ENCODE results near the gene ADCY3. TPM values are rescaled to one million over a fixed set of nuclear protein-coding genes. Genes with fewer than 3 reads are reported as not detected.

Gene ADCY3
- polyA plus RNA-seq, 1 donor from 2014 or later, result 28.8 TPM

- H3K79me2 ChIP-seq (replicated peaks; ENCODE audit: insufficient read depth, low read length), result no peaks in the 10 kb centered on the region
- no peaks in the 10 kb centered on the region for H4K20me1 ChIP-seq (ENCODE audit: insufficient read depth)
- TF ChIP-seq POLR2AphosphoS5 (IDR thresholded peaks at IDR 0.05), result no peak
- no peak for TF ChIP-seq EZH2 (IDR thresholded peaks at IDR 0.05; ENCODE audit: borderline replicate concordance, insufficient read depth, low read length, poor library complexity, severe bottlenecking)
- TF ChIP-seq MXI1 (conservative IDR thresholded peaks at IDR 0.05; ENCODE audit: poor library complexity, severe bottlenecking), result no peak
- TF ChIP-seq RAD21 (conservative IDR thresholded peaks at IDR 0.05), result no peak
- no peak for TF ChIP-seq TAF1 (IDR thresholded peaks at IDR 0.05; ENCODE audit: low read depth)
- no peak for TF ChIP-seq REST (IDR thresholded peaks at IDR 0.05; ENCODE audit: borderline replicate concordance)
- no peak for TF ChIP-seq CTCF (IDR thresholded peaks at IDR 0.05; ENCODE audit: poor library complexity, severe bottlenecking)
- no peak for TF ChIP-seq SMC3 (conservative IDR thresholded peaks at IDR 0.05; ENCODE audit: poor library complexity)
- no peak for TF ChIP-seq EP300 (conservative IDR thresholded peaks at IDR 0.05; ENCODE audit: poor library complexity, severe bottlenecking)
- no peak overlapping the region for H2AFZ ChIP-seq (ENCODE audit: low read depth, low read length)
- H3K36me3 ChIP-seq (ENCODE audit: insufficient read depth, low read length), result no peaks in the 10 kb centered on the region
- no peaks in the 10 kb centered on the region for H3K9me3 ChIP-seq (ENCODE audit: low read length)
- H3K27ac ChIP-seq (ENCODE audit: low read length), result no peak overlapping the region
- H3K9me2 ChIP-seq (ENCODE audit: insufficient read depth, low read length), result no peaks in the 10 kb centered on the region
- no peaks in the 10 kb centered on the region for H3K27me3 ChIP-seq (ENCODE audit: insufficient read depth, low read depth, low read length)
- H3K4me2 ChIP-seq (ENCODE audit: low read length), result no peak overlapping the region
- H3K9ac ChIP-seq (ENCODE audit: low read length), result no peak overlapping the region
- H3F3A ChIP-seq (ENCODE audit: insufficient read depth, low read length, poor library complexity, severe bottlenecking), result no peaks in the 10 kb centered on the region
- no peak overlapping the region for H3K4me3 ChIP-seq (ENCODE audit: low read length)
Observed at GRCh38 chr2:24845691-24846090, 74.3 kb downstream of the ADCY3 start.

GRCh38 chr2:24844023-24844685 is 75.9 kb downstream of the ADCY3 start:
- no peaks in the 10 kb centered on the region for H3F3A ChIP-seq (ENCODE audit: insufficient read depth, low read length, poor library complexity, severe bottlenecking)
- H3K4me3 ChIP-seq (ENCODE audit: low read length), result no peak overlapping the region
- no peaks in the 10 kb centered on the region for H3K9me2 ChIP-seq (ENCODE audit: insufficient read depth, low read length)
- no peaks in the 10 kb centered on the region for H3K36me3 ChIP-seq (ENCODE audit: insufficient read depth, low read length)
- no peaks in the 10 kb centered on the region for H3K9me3 ChIP-seq (ENCODE audit: low read length)
- no peaks in the 10 kb centered on the region for H3K79me2 ChIP-seq (replicated peaks; ENCODE audit: insufficient read depth, low read length)
- H2AFZ ChIP-seq (ENCODE audit: low read depth, low read length), result no peak overlapping the region
- H3K4me2 ChIP-seq (ENCODE audit: low read length), result no peak overlapping the region
- no peak for TF ChIP-seq SMC3 (conservative IDR thresholded peaks at IDR 0.05; ENCODE audit: poor library complexity)
- TF ChIP-seq EZH2 (IDR thresholded peaks at IDR 0.05; ENCODE audit: borderline replicate concordance, insufficient read depth, low read length, poor library complexity, severe bottlenecking), result no peak
- no peak for TF ChIP-seq RAD21 (conservative IDR thresholded peaks at IDR 0.05)
- no peak for TF ChIP-seq CTCF (IDR thresholded peaks at IDR 0.05; ENCODE audit: poor library complexity, severe bottlenecking)
- no peak for TF ChIP-seq EP300 (conservative IDR thresholded peaks at IDR 0.05; ENCODE audit: poor library complexity, severe bottlenecking)
- TF ChIP-seq MXI1 (conservative IDR thresholded peaks at IDR 0.05; ENCODE audit: poor library complexity, severe bottlenecking), result no peak
- H3K27me3 ChIP-seq (ENCODE audit: insufficient read depth, low read depth, low read length), result no peaks in the 10 kb centered on the region
- H3K9ac ChIP-seq (ENCODE audit: low read length), result no peak overlapping the region
- no peaks in the 10 kb centered on the region for H4K20me1 ChIP-seq (ENCODE audit: insufficient read depth)
- no peak overlapping the region for H3K27ac ChIP-seq (ENCODE audit: low read length)

Measured in neural cell (in vitro differentiated cells).